Bladder microvascular endothelial cell (primary cell): ENCODE measurements around the gene KMT2C. TPM values are rescaled to one million over a fixed set of nuclear protein-coding genes. Genes with fewer than 3 reads are reported as not detected.

Experiments used
- total RNA-seq: library from RNA; depleted of rRNA; stranded (reverse); fragments of >200 nt; gene quantifications from 2 replicates; pipeline ENCODE4 v1.2.3, GENCODE V29; 2014

The KMT2C gene
- total RNA-seq = 16.0 and 49.3 TPM in 2 replicates

GRCh38 chr7:152435384-152436110 is at the start of gene KMT2C:
KMT2C (minus strand) TSS chr7:152436003; CDS start chr7:152435786, 217 bp downstream.

Other genes starting within 250 kb of the KMT2C start
- gene XRCC2, start 240.1 kb upstream of the KMT2C start, total RNA-seq = 3.1 and 4.8 TPM in 2 replicates